ACC112 (cell line): Measurements from ENCODE around the gene FOXP3.
A peak's percentile ranks its signal among the peaks of the same experiment; 100 is the strongest.

Experiments
- H2AFZ ChIP-seq: fragments of 200-600 bp; sonication (generic); one replicate; pipeline ENCODE4 v1.6.0; 2017; ENCODE audit warnings: antibody characterized with exemption, low read length; ENCODE audit not compliant: unreplicated experiment
- H3K27ac ChIP-seq: fragments of 200-600 bp; sonication (generic); 2 replicates; pipeline ENCODE4 v1.5.1; 2014; ENCODE audit warnings: low read depth, mild to moderate bottlenecking, antibody characterized with exemption, low read length, moderate library complexity
- H3K27me3 ChIP-seq: fragments of 200-600 bp; sonication (generic); 2 replicates; pipeline ENCODE4 v1.6.1; 2014; ENCODE audit warnings: mild to moderate bottlenecking, antibody characterized with exemption, low read length, moderate library complexity, mixed read lengths; ENCODE audit not compliant: insufficient read depth
- H3K36me3 ChIP-seq: fragments of 200-600 bp; sonication (generic); 2 replicates; pipeline ENCODE4 v1.6.1; 2016; ENCODE audit warnings: mild to moderate bottlenecking, antibody characterized with exemption, low read length, moderate library complexity, mixed read lengths; ENCODE audit not compliant: insufficient read depth
- H3K4me1 ChIP-seq: fragments of 200-600 bp; sonication (generic); one replicate; pipeline ENCODE4 v1.6.1; 2016; ENCODE audit warnings: low read length, mixed read lengths; ENCODE audit not compliant: insufficient read depth, unreplicated experiment, control insufficient read depth
- H3K4me3 ChIP-seq: fragments of 200-600 bp; sonication (generic); 2 replicates; pipeline ENCODE4 v1.5.1; 2014; ENCODE audit warnings: mild to moderate bottlenecking, low read depth, low read length
- H3K79me2 ChIP-seq: fragments of 200-600 bp; sonication (generic); one replicate; pipeline ENCODE4 v1.6.0; 2016; ENCODE audit warnings: low read length; ENCODE audit not compliant: control insufficient read depth, unreplicated experiment, insufficient read depth

Gene FOXP3

DNA sequence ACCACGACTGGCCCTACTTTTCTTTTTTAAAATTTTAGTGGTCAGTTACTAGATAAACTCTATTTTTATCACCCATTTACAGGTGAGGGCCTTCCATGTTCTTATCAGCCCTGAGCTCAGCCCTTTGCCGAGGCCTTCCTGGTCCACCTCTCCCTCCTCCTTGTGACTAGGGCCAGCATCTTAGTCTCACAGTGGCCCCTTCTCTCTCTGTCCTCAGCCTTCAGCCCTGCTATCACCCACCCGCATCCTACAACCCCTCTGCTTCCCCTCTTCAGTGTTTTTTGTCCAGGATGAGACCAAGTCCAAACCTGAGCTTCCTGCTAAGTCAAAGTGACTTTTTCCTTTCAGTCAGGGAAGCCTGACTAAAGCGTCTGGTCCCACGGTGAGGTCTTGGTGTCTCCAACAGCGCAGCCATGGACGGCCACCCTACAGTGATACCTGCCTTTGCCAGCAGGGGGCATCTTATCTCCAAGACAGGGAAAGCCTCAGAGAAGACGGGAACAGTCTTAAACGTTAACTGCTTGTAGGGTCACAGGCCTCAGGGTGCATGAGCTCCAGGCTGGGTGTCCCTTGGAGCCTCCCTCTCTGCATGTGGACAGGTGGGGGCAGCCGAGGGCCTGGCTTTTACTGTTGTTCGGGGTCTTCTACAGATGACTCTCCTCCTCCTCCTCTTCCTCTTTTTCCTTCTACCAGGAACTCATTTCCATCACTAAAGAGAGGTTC, 27.3 kb upstream of the FOXP3 start:
- Histone ChIP-seq H3K4me3 (no peak overlapping the region), H3K27me3 (no peaks in the 10 kb centered on the region)

GRCh38 chrX:49290215-49290614, 25.7 kb upstream of the FOXP3 start:
- no peaks in the 10 kb centered on the region for H3K27me3 ChIP-seq
- H3K27ac ChIP-seq = no peak overlapping the region
- no peaks in the 10 kb centered on the region for H3K79me2 ChIP-seq
- no peaks in the 10 kb centered on the region for H3K36me3 ChIP-seq
- no peaks in the 10 kb centered on the region for H3K4me1 ChIP-seq
- no peak overlapping the region for H2AFZ ChIP-seq
- no peak overlapping the region for H3K4me3 ChIP-seq

More for the DNA sequence above, 27.3 kb upstream of the FOXP3 start:
- H3K4me1 ChIP-seq = no peaks in the 10 kb centered on the region
- no peaks in the 10 kb centered on the region for H3K79me2 ChIP-seq
- no peak overlapping the region for H3K27ac ChIP-seq
- no peaks in the 10 kb centered on the region for H3K36me3 ChIP-seq
- no peak overlapping the region for H2AFZ ChIP-seq

DNA sequence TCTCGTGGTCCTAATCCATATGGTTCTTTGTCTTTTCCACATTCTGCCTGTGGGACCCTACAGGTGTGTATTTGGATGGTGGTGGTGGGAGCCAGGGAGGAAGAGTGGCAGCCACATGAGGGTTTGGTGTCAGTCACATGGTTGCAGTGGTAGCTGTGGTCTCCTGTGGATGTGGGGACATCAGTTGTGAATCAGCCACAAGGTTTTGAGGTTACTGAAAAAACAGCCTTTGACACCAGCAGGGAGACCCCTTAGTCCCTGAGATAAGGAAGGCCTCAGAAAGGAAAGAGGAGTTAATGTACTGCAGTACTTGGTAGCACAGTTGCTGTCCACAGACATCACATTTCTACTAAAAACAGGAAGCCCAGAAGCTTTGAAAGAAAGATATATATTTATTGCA, 23.2 kb upstream of the FOXP3 start:
- Histone ChIP-seq H2AFZ (no peak overlapping the region), H3K4me1 (no peaks in the 10 kb centered on the region), H3K36me3 (no peaks in the 10 kb centered on the region), H3K4me3 (no peak overlapping the region), H3K27ac (no peak overlapping the region), H3K27me3 (no peaks in the 10 kb centered on the region), H3K79me2 (no peaks in the 10 kb centered on the region)

DNA sequence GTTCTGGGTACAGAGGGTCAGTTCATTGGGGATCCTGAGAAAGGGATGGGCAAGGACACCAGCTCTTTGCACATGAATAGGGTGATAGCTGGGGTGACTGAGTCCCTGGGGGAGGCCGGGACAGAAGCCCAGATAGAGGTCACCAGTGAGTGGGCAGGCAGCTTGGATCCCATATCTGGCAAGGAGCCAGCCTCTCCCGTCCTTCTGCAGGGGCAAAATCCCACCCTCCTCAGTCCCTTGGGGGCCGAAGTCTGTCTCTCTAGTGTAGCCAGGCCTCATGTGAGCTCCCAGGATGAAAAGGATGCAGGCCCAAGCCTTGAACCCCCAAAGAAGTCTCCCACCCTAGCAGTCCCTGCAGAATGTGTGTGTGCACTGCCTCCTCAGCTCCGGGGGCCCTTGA, 22.1 kb upstream of the FOXP3 start:
- Histone ChIP-seq H3K4me3 (no peak overlapping the region), H3K36me3 (no peaks in the 10 kb centered on the region), H3K27me3 (no peaks in the 10 kb centered on the region), H2AFZ (no peak overlapping the region), H3K27ac (no peak overlapping the region), H3K4me1 (no peaks in the 10 kb centered on the region), H3K79me2 (no peaks in the 10 kb centered on the region)

GRCh38 chrX:49286136-49286535, 21.6 kb upstream of the FOXP3 start:
- Histone ChIP-seq H3K4me3 (no peak overlapping the region), H2AFZ (no peak overlapping the region), H3K27me3 (no peaks in the 10 kb centered on the region), H3K36me3 (no peaks in the 10 kb centered on the region), H3K4me1 (no peaks in the 10 kb centered on the region), H3K27ac (no peak overlapping the region), H3K79me2 (no peaks in the 10 kb centered on the region)

DNA sequence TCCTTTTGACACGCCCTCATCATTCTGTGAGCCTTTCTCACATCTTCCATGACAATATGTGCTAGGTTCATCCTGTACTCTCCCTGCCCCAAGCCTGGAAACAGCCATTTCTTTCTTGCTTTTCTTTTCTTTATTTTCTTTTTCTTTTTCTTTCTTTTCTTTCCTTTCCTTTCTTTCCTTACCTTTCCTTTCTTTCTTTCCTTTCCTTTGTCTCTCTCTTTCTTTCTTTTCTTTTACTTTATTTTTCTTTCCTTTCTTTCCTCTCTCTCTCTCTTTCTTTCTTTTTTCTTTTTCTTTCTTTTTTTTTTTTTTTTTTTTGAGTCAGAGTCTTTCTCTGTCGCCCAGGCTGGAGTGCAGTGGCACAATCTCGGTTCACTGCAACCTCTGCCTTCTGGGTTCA, 19.7 kb upstream of the FOXP3 start:
- Histone ChIP-seq H2AFZ (no peak overlapping the region), H3K4me3 (no peak overlapping the region), H3K79me2 (no peaks in the 10 kb centered on the region), H3K4me1 (no peaks in the 10 kb centered on the region), H3K27me3 (no peaks in the 10 kb centered on the region), H3K36me3 (no peaks in the 10 kb centered on the region), H3K27ac (no peak overlapping the region)

DNA sequence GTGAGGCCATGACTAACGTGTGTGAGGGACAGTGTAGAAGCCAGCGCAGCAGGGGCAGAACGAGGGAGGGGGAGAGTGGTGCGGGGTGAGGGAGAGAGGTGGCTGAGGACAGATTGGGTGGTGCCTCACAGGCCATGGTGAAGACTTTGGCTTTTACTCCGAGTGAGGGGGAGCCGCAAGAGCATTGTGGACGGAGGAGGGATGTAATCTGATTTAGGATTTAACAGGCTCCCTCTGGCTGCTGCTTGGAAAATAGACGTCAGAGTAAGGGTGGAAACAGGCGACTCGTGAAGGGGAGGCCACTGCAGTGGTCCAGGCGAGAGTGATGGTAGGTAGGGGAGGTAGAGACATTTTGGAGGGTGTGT, 18.1 kb upstream of the FOXP3 start:
- Histone ChIP-seq H3K79me2 (no peaks in the 10 kb centered on the region), H3K4me3 (0 out of 2 replicates have a peak overlapping the region, but pooled peaks have one; percentile 40), H3K4me1 (no peaks in the 10 kb centered on the region), H3K36me3 (no peaks in the 10 kb centered on the region), H2AFZ (no peak overlapping the region), H3K27ac (no peak overlapping the region), H3K27me3 (no peaks in the 10 kb centered on the region)

DNA sequence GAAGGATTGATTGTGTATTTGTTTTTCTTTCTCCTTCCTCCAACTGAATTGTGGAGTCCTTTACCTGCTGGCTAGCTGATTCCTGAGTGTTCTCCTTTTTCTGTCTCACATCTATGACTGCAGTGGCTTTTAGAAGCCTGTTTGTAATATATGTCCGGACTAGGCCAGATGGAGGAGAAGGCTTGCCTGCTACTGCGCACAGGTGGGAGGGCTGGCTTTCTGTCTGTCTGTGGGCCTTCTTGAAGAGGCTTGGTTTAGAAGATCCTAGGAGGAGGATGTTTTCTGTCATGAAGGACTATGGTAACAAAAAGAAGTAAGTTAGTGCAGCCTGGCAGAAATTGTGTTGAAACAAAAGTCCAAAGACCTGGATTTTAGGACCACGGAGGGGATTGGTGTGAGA, 13.6 kb upstream of the FOXP3 start:
- no peaks in the 10 kb centered on the region for H3K36me3 ChIP-seq
- no peak overlapping the region for H2AFZ ChIP-seq
- peaks cover 4% of the 10 kb centered on the region for H3K79me2 ChIP-seq
- H3K4me3 ChIP-seq = no peak overlapping the region
- no peaks in the 10 kb centered on the region for H3K4me1 ChIP-seq
- H3K27me3 ChIP-seq = no peaks in the 10 kb centered on the region
- H3K27ac ChIP-seq = no peak overlapping the region

DNA sequence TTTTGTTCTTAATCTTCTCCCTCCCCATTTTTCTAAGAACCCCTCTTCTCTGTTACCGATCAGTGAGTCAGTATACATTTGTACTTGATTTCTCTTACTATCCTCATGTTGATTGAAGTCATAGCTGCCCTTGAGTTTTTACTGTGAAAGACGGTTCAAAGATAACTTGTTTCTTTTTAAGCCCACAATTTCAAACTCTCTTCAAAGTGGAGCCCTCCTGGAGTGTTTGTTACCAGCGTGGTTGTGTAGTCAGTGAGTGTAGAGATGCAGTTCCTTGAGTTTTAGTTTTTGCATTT, 13.0 kb upstream of the FOXP3 start:
- no peaks in the 10 kb centered on the region for H3K27me3 ChIP-seq
- peaks cover 6% of the 10 kb centered on the region for H3K79me2 ChIP-seq
- H3K4me1 ChIP-seq = no peaks in the 10 kb centered on the region
- no peak overlapping the region for H3K27ac ChIP-seq
- H3K4me3 ChIP-seq = no peak overlapping the region
- H3K36me3 ChIP-seq = no peaks in the 10 kb centered on the region
- no peak overlapping the region for H2AFZ ChIP-seq

GRCh38 chrX:49276671-49277534, 12.4 kb upstream of the FOXP3 start:
- no peak overlapping the region for H2AFZ ChIP-seq
- no peak overlapping the region for H3K4me3 ChIP-seq
- no peak overlapping the region for H3K27ac ChIP-seq
- peaks cover 12% of the 10 kb centered on the region for H3K79me2 ChIP-seq
- no peaks in the 10 kb centered on the region for H3K36me3 ChIP-seq
- H3K4me1 ChIP-seq = no peaks in the 10 kb centered on the region
- no peaks in the 10 kb centered on the region for H3K27me3 ChIP-seq

DNA sequence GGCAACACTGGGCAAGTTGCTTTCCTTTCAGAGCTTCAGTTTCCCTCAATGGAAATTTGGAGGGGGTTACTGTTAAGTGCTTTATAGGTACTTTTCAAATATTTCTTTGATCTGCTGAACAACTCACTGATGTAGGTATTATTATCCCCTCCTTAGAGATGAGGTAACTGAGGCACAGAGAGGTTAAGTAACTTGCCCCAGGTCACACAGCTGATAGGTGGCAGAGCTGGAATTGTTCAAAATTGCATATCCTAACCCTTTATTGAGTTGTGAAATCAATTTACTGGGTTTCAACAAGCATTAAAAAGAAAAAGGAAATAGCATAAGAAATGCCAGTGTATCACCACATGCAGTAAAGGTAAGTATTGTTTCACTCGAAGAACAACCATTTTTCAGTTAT, 11.7 kb upstream of the FOXP3 start:
- Histone ChIP-seq H3K79me2 (peaks cover 19% of the 10 kb centered on the region), H3K27ac (no peak overlapping the region), H3K4me1 (peaks cover 5% of the 10 kb centered on the region), H3K36me3 (no peaks in the 10 kb centered on the region), H3K27me3 (no peaks in the 10 kb centered on the region), H3K4me3 (no peak overlapping the region), H2AFZ (no peak overlapping the region)
